GM12878 (cell line): ENCODE measurements around the gene NRXN3. TPM values are rescaled to one million over a fixed set of nuclear protein-coding genes. Genes with fewer than 3 reads are reported as not detected.

ENCODE experiments used
- ATAC-seq: fragments of 200-7000 bp; cut with Tn5 transposase; 3 replicates; pipeline ENCODE4 v1.9.1; 2020; ENCODE audit warnings: mild to moderate bottlenecking, moderate library complexity
- BruUV-seq: library from RNA; stranded (reverse); fragments of 400-500 nt; replicated peaks from 2 replicates; lab custom pipeline; 2021; lab: Mats Ljungman, UMichigan
- CTCF ChIA-PET: fragments of 300-600 bp; sonication (Branson Sonifier 250); formaldehyde crosslinking; extraction: SDS; loops from one replicate; lab custom pipeline; 2021; ENCODE audit warnings: inconsistent platforms; lab: Yijun Ruan, JAX
- POLR2A ChIA-PET: fragments of 350-600 bp; formaldehyde crosslinking; extraction: SDS; loops from one replicate; lab custom pipeline; 2021; ENCODE audit warnings: inconsistent platforms; lab: Charles Lee
- RAD21 ChIA-PET: fragments of 300-600 bp; sonication (Branson Sonifier 250); formaldehyde crosslinking; loops from one replicate; lab custom pipeline; 2023; ENCODE audit warnings: antibody characterized with exemption; ENCODE audit not compliant: unreplicated experiment; lab: Charles Lee
- SMC1A ChIA-PET: fragments of 300-600 bp; sonication (Branson Sonifier 250); formaldehyde crosslinking; loops from one replicate; lab custom pipeline; 2023; ENCODE audit not compliant: unreplicated experiment, uncharacterized antibody; lab: Charles Lee
- DNase-seq: peaks from one replicate; pipeline ENCODE4 v3.0.0-alpha.2; 2011; ENCODE audit warnings: low read depth, low spot score
- FAIRE-seq: peaks from 3 replicates; lab custom pipeline; 2011; peaks lifted over from hg19 to GRCh38; lab: Jason Lieb, UNC
- H2AFZ ChIP-seq: 2 replicates; pipeline ENCODE4 v1.6.0; 2011; ENCODE audit warnings: low read depth, low read length, control low read depth; ENCODE audit not compliant: control insufficient read depth
- H3K27ac ChIP-seq: 2 replicates; pipeline ENCODE4 v1.5.1; 2011; ENCODE audit warnings: control low read depth; ENCODE audit not compliant: control insufficient read depth, insufficient read depth
- H3K27me3 ChIP-seq, 2 experiments: replicated peaks in 1 of 2; 2 replicates each; pipeline versions ENCODE4 v1.6.0 to v1.6.1; 2011; ENCODE audit warnings: low read length in 1 of 2; ENCODE audit not compliant: control insufficient read depth in 2 of 2, insufficient read depth in 2 of 2
- H3K36me3 ChIP-seq, 2 experiments: 2 replicates each; pipeline ENCODE4 v1.5.1; 2011; ENCODE audit warnings: low read length in 1 of 2; ENCODE audit not compliant: control insufficient read depth in 2 of 2, insufficient read depth in 2 of 2
- H3K4me1 ChIP-seq: 2 replicates; pipeline ENCODE4 v1.6.1; 2011; ENCODE audit warnings: mild to moderate bottlenecking, low read length, moderate library complexity, mixed read lengths; ENCODE audit not compliant: control insufficient read depth, insufficient read depth
- H3K4me2 ChIP-seq: 2 replicates; pipeline ENCODE4 v1.6.0; 2011; ENCODE audit warnings: control low read depth; ENCODE audit not compliant: control insufficient read depth, insufficient read depth
- H3K4me3 ChIP-seq: fragments of 200-600 bp; sonication (generic); 2 replicates; pipeline ENCODE4 v1.5.1; 2016
- H3K79me2 ChIP-seq: 2 replicates; pipeline ENCODE4 v1.6.0; 2011; ENCODE audit warnings: low read length; ENCODE audit not compliant: control insufficient read depth, insufficient read depth
- H3K9ac ChIP-seq: 2 replicates; pipeline ENCODE4 v1.8.0; 2011; ENCODE audit warnings: low read length, control low read depth, mixed read lengths; ENCODE audit not compliant: control insufficient read depth, insufficient read depth
- H3K9me3 ChIP-seq: replicated peaks from 3 replicates; pipeline ENCODE4 v1.5.1; 2011; ENCODE audit warnings: mild to moderate bottlenecking, low read length; ENCODE audit not compliant: control insufficient read depth, insufficient read depth
- H4K20me1 ChIP-seq: 2 replicates; pipeline ENCODE4 v1.6.0; 2011; ENCODE audit not compliant: control insufficient read depth, insufficient read depth
- DPF2 ChIP-seq: fragments of 450-650 bp; IDR thresholded peaks from 2 replicates; pipeline ENCODE4 v1.6.1; 2017; ENCODE audit warnings: mild to moderate bottlenecking
- JUND ChIP-seq: IDR thresholded peaks from 2 replicates; pipeline ENCODE4 v1.6.1; 2012; ENCODE audit warnings: low read depth, mild to moderate bottlenecking, low read length, improper control_type of control experiment, moderate library complexity
- MEF2A ChIP-seq: IDR thresholded peaks from 2 replicates; pipeline ENCODE4 v1.6.1; 2011; ENCODE audit warnings: low read depth, mild to moderate bottlenecking, low read length, moderate library complexity; ENCODE audit not compliant: insufficient read depth
- NFYB ChIP-seq: IDR thresholded peaks from 2 replicates; pipeline ENCODE4 v1.6.1; 2011; ENCODE audit warnings: low read depth, mild to moderate bottlenecking, low read length, improper control_type of control experiment, moderate library complexity; ENCODE audit not compliant: insufficient read depth
- ZNF24 ChIP-seq: fragments of 450-650 bp; IDR thresholded peaks from 2 replicates; pipeline ENCODE4 v1.6.1; 2017; ENCODE audit warnings: antibody characterized with exemption, mild to moderate bottlenecking
- ZNF622 ChIP-seq: fragments of 450-650 bp; IDR thresholded peaks from 2 replicates; pipeline ENCODE4 v1.6.1; 2017; ENCODE audit warnings: mild to moderate bottlenecking, inconsistent platforms
- WGBS: methylation state at CpG from one replicate; pipeline ENCODE4 v1.1.6; 2016; ENCODE audit warnings: low lambda C conversion rate; ENCODE audit not compliant: insufficient replicate concordance, insufficient coverage; ENCODE audit errors: missing lambda C conversion rate; 5-methylcytosine and 5-hydroxymethylcytosine counted together
- in situ Hi-C: fragments of 300-500 bp; cut with MboI; formaldehyde crosslinking; loops from 9 replicates; pipeline ENCODE4 v1.14.3; 2018; ENCODE audit warnings: mixed read lengths
- intact Hi-C: fragments of 100-400 bp; cut with micrococcal nuclease; formaldehyde crosslinking; loops from one replicate; pipeline ENCODE4 v1.14.2; 2022; ENCODE audit not compliant: unreplicated experiment
- polyA plus RNA-seq, 11 experiments: library from polyadenylated mRNA; depleted of rRNA in 4 of 11; unstranded in 6 of 11; stranded (reverse) in 5 of 11; fragments of >200 nt; fragmentation: Nextera tagmentation in 4 of 11; fragmentation: Illumina TruSeq in 1 of 11; extraction: Ambion mirVana in 4 of 11; extraction: Trizol in 1 of 11; gene quantifications; 1 replicate in 1 of 11; 2 replicates in 10 of 11; pipeline versions ENCODE4 v1.2.1 to v1.2.3, GENCODE V29; 2011 to 2016; ENCODE audit warnings: inconsistent platforms in 2 of 11, missing spikeins in 2 of 11, low read depth in 1 of 11
- total RNA-seq, 4 experiments: library from RNA; depleted of rRNA in 3 of 4; stranded (reverse); fragments of >200 nt in 3 of 4; fragmentation: Illumina TruSeq in 1 of 4; extraction: Trizol in 1 of 4; gene quantifications; 2 replicates each; pipeline versions ENCODE4 v1.2.1 to v1.2.3, GENCODE V29; 2013 to 2021
- TF ChIP-seq, protein P1 (sequence below): fragments of 450-650 bp; IDR thresholded peaks from 2 replicates; pipeline ENCODE4 v1.6.1; 2014; ENCODE audit warnings: mild to moderate bottlenecking
- TF ChIP-seq, protein P2 (sequence below): fragments of 450-650 bp; formaldehyde crosslinking; IDR thresholded peaks from 2 replicates; pipeline ENCODE4 v1.5.0; 2022; ENCODE audit warnings: mild to moderate bottlenecking, missing genetic modification characterization
- TF ChIP-seq, protein P3 (sequence below): fragments of 450-650 bp; IDR thresholded peaks from 2 replicates; pipeline ENCODE4 v1.6.1; 2017; ENCODE audit warnings: mild to moderate bottlenecking, moderate library complexity

Gene NRXN3
- total and polyA plus RNA-seq, 10 of the 15 experiments (the other 5 are each of a cell fraction or from before 2014, with no cell fraction given), result 0.52 to 3.3 (median 1.4) TPM

GRCh38 chr14:78725086-78725485 lies 554.9 kb downstream of the NRXN3 start (continued):
- TF ChIP-seq DPF2 (no peak), ZNF622 (no peak), NFYB (no peak), ZNF24 (no peak)
- TF ChIP-seq, protein P1, sequence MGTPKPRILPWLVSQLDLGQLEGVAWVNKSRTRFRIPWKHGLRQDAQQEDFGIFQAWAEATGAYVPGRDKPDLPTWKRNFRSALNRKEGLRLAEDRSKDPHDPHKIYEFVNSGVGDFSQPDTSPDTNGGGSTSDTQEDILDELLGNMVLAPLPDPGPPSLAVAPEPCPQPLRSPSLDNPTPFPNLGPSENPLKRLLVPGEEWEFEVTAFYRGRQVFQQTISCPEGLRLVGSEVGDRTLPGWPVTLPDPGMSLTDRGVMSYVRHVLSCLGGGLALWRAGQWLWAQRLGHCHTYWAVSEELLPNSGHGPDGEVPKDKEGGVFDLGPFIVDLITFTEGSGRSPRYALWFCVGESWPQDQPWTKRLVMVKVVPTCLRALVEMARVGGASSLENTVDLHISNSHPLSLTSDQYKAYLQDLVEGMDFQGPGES, result no peak
- TF ChIP-seq, protein P2, sequence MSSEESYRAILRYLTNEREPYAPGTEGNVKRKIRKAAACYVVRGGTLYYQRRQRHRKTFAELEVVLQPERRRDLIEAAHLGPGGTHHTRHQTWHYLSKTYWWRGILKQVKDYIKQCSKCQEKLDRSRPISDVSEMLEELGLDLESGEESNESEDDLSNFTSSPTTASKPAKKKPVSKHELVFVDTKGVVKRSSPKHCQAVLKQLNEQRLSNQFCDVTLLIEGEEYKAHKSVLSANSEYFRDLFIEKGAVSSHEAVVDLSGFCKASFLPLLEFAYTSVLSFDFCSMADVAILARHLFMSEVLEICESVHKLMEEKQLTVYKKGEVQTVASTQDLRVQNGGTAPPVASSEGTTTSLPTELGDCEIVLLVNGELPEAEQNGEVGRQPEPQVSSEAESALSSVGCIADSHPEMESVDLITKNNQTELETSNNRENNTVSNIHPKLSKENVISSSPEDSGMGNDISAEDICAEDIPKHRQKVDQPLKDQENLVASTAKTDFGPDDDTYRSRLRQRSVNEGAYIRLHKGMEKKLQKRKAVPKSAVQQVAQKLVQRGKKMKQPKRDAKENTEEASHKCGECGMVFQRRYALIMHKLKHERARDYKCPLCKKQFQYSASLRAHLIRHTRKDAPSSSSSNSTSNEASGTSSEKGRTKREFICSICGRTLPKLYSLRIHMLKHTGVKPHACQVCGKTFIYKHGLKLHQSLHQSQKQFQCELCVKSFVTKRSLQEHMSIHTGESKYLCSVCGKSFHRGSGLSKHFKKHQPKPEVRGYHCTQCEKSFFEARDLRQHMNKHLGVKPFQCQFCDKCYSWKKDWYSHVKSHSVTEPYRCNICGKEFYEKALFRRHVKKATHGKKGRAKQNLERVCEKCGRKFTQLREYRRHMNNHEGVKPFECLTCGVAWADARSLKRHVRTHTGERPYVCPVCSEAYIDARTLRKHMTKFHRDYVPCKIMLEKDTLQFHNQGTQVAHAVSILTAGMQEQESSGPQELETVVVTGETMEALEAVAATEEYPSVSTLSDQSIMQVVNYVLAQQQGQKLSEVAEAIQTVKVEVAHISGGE (CRISPR knock-in tag), result no peak

DNA sequence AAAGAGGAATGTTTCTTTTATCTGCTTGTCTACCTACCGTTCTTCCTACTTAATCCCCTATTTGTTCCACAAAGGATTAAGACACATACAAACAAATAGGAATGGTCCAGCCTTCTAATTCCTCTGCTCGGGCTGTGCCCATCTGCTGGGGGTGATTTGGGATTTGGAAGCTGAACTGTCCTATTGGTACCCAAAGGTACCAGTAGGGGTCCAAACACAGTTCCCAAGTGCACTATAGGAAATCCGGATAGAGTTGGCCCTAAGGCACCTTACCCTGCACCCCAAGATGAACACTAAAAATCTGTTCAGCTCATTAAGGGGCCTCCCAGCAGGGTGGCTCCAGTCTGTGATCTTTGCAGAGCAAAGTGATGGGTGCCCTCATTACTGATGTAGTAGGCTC lies 566.9 kb downstream of the NRXN3 start:
- Histone ChIP-seq H3K79me2 (no peaks in the 10 kb centered on the region), H4K20me1 (no peaks in the 10 kb centered on the region), H3K9ac (no peak overlapping the region), H3K4me2 (no peak overlapping the region), H3K4me3 (no peak overlapping the region), H3K4me1 (no peaks in the 10 kb centered on the region), H3K27ac (no peak overlapping the region), H2AFZ (no peak overlapping the region), H3K36me3 (no peaks in the 10 kb centered on the region), H3K27me3 (no peaks in the 10 kb centered on the region), H3K9me3 (no peaks in the 10 kb centered on the region)
- intact Hi-C loops (no loop called here), in situ Hi-C loops (no loop called here)
- SMC1A ChIA-PET, result interaction anchor here (1.5 kb wide), 1 partner anchor 10 kb away, joined by 3 read pairs; no protein-coding TSS in a partner anchor
- ATAC-seq (no peak), FAIRE-seq (no peak), DNase-seq (no peak)
- TF ChIP-seq JUND (no peak), MEF2A (no peak)
- TF ChIP-seq, protein P3, sequence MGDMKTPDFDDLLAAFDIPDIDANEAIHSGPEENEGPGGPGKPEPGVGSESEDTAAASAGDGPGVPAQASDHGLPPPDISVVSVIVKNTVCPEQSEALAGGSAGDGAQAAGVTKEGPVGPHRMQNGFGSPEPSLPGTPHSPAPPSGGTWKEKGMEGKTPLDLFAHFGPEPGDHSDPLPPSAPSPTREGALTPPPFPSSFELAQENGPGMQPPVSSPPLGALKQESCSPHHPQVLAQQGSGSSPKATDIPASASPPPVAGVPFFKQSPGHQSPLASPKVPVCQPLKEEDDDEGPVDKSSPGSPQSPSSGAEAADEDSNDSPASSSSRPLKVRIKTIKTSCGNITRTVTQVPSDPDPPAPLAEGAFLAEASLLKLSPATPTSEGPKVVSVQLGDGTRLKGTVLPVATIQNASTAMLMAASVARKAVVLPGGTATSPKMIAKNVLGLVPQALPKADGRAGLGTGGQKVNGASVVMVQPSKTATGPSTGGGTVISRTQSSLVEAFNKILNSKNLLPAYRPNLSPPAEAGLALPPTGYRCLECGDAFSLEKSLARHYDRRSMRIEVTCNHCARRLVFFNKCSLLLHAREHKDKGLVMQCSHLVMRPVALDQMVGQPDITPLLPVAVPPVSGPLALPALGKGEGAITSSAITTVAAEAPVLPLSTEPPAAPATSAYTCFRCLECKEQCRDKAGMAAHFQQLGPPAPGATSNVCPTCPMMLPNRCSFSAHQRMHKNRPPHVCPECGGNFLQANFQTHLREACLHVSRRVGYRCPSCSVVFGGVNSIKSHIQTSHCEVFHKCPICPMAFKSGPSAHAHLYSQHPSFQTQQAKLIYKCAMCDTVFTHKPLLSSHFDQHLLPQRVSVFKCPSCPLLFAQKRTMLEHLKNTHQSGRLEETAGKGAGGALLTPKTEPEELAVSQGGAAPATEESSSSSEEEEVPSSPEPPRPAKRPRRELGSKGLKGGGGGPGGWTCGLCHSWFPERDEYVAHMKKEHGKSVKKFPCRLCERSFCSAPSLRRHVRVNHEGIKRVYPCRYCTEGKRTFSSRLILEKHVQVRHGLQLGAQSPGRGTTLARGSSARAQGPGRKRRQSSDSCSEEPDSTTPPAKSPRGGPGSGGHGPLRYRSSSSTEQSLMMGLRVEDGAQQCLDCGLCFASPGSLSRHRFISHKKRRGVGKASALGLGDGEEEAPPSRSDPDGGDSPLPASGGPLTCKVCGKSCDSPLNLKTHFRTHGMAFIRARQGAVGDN, result no peak
- RAD21 ChIA-PET, result no interaction called here
- no TSS peak for BruUV-seq
- 15% methylated on average over 3 of the region's 3 CpGs for WGBS
- CTCF ChIA-PET, result no interaction called here
- POLR2A ChIA-PET, result no interaction called here
